Type B pancreatic cell (in vitro differentiated cells): ENCODE data around the gene PRDM16. TPM values are rescaled to one million over a fixed set of nuclear protein-coding genes. Genes with fewer than 3 reads are reported as not detected.

Source experiments
- DNase-seq: peaks from one replicate; pipeline ENCODE4 v3.0.0; 2021; ENCODE audit warnings: mixed read lengths; ENCODE audit not compliant: unreplicated experiment; ENCODE audit errors: extremely low spot score
- H3K27ac Mint-ChIP-seq: 2 replicates; pipeline ENCODE4 v1.8.0; 2021; ENCODE audit warnings: mild to moderate bottlenecking, mixed read lengths
- H3K27me3 Mint-ChIP-seq: 2 replicates; pipeline ENCODE4 v1.8.0; 2021; ENCODE audit warnings: mixed read lengths
- H3K36me3 Mint-ChIP-seq: 2 replicates; pipeline ENCODE4 v1.8.0; 2021; ENCODE audit warnings: mixed read lengths
- H3K4me1 Mint-ChIP-seq: one replicate; pipeline ENCODE4 v1.8.0; 2021; ENCODE audit warnings: mixed read lengths; ENCODE audit not compliant: unreplicated experiment
- H3K4me3 Mint-ChIP-seq: 2 replicates; pipeline ENCODE4 v1.8.0; 2021; ENCODE audit warnings: mild to moderate bottlenecking, mixed read lengths
- H3K9me3 Mint-ChIP-seq: 2 replicates; pipeline ENCODE4 v1.8.0; 2021; ENCODE audit warnings: mixed read lengths
- CTCF ChIP-seq: fragments of 200-600 bp; sonication (generic); conservative IDR thresholded peaks from 2 replicates; pipeline ENCODE4 v1.5.0; 2021; ENCODE audit warnings: antibody characterized with exemption, mild to moderate bottlenecking
- total RNA-seq: library from RNA; stranded (reverse); gene quantifications from 2 replicates; pipeline ENCODE4 v1.2.1, GENCODE V29; 2021; ENCODE audit warnings: low replicate concordance

PRDM16 gene
- total RNA-seq, 1 donor from 2014 or later = 23.6 TPM

GRCh38 chr1:3126756-3127678 lies 58.0 kb downstream of the PRDM16 start:
- H3K4me1 Mint-ChIP-seq = peaks cover 40% of the 10 kb centered on the region
- DNase-seq = no peak
- no peak for TF ChIP-seq CTCF
- H3K4me3 Mint-ChIP-seq = peak overlapping the region; percentile 43
- H3K27ac Mint-ChIP-seq = no peak overlapping the region
- H3K9me3 Mint-ChIP-seq = no peaks in the 10 kb centered on the region
- H3K27me3 Mint-ChIP-seq = peaks cover 7% of the 10 kb centered on the region
- H3K36me3 Mint-ChIP-seq = no peaks in the 10 kb centered on the region

- Mint-ChIP-seq H3K4me3 (no peak overlapping the region), H3K9me3 (no peaks in the 10 kb centered on the region), H3K27ac (peak overlapping the region; percentile 49), H3K27me3 (peaks cover 7% of the 10 kb centered on the region), H3K36me3 (no peaks in the 10 kb centered on the region), H3K4me1 (peaks cover 40% of the 10 kb centered on the region)
- TF ChIP-seq CTCF = no peak
- DNase-seq = no peak
Measured at GRCh38 chr1:3127738-3128137, 58.7 kb downstream of the PRDM16 start.

- peaks cover 44% of the 10 kb centered on the region for H3K4me1 Mint-ChIP-seq
Measured at GRCh38 chr1:3128431-3129132, 59.6 kb downstream of the PRDM16 start.

GRCh38 chr1:3129133-3129490 lies 60.1 kb downstream of the PRDM16 start:
- TF ChIP-seq CTCF = no peak
- H3K9me3 Mint-ChIP-seq = no peaks in the 10 kb centered on the region
- no peak for DNase-seq
- H3K27me3 Mint-ChIP-seq = peaks cover 12% of the 10 kb centered on the region
- peaks cover 49% of the 10 kb centered on the region for H3K4me1 Mint-ChIP-seq
- peak overlapping the region; percentile 41 for H3K4me3 Mint-ChIP-seq
- H3K36me3 Mint-ChIP-seq = no peaks in the 10 kb centered on the region
- peak overlapping the region; percentile 43 for H3K27ac Mint-ChIP-seq

More at GRCh38 chr1:3128431-3129132, 59.6 kb downstream of the PRDM16 start:
- TF ChIP-seq CTCF = no peak
- Mint-ChIP-seq H3K27me3 (peaks cover 7% of the 10 kb centered on the region), H3K9me3 (no peaks in the 10 kb centered on the region), H3K27ac (no peak overlapping the region), H3K36me3 (no peaks in the 10 kb centered on the region), H3K4me3 (no peak overlapping the region)
- DNase-seq = no peak

GRCh38 chr1:3130268-3130667 lies 61.3 kb downstream of the PRDM16 start:
- Mint-ChIP-seq H3K36me3 (no peaks in the 10 kb centered on the region), H3K27ac (no peak overlapping the region), H3K9me3 (no peaks in the 10 kb centered on the region), H3K27me3 (peaks cover 12% of the 10 kb centered on the region), H3K4me1 (peaks cover 49% of the 10 kb centered on the region), H3K4me3 (no peak overlapping the region)
- no peak for TF ChIP-seq CTCF
- DNase-seq = no peak
